KMS-11 (cell line): ENCODE results near the gene ABHD12B.
"Not testable (repeated sequence)": the region's sequence is repeated elsewhere in the genome, so short reads cannot be mapped to it uniquely, and the experiment has no call there.

Source experiments
- H2AFZ ChIP-seq: fragments of 200-600 bp; sonication (generic); 2 replicates; pipeline ENCODE4 v1.6.1; 2016; ENCODE audit warnings: antibody characterized with exemption, mixed run types, low read depth
- H3K27ac ChIP-seq: fragments of 200-600 bp; sonication (generic); 2 replicates; pipeline ENCODE4 v1.6.1; 2016; ENCODE audit warnings: mild to moderate bottlenecking, mixed run types
- H3K27me3 ChIP-seq: fragments of 200-600 bp; sonication (generic); 2 replicates; pipeline ENCODE4 v1.6.1; 2017; ENCODE audit warnings: mild to moderate bottlenecking, low read depth, mixed run types, moderate library complexity; ENCODE audit not compliant: insufficient read depth
- H3K36me3 ChIP-seq: fragments of 200-600 bp; sonication (generic); 2 replicates; pipeline ENCODE4 v1.6.1; 2017; ENCODE audit warnings: mild to moderate bottlenecking, mixed run types; ENCODE audit not compliant: insufficient read depth
- H3K4me1 ChIP-seq: fragments of 200-600 bp; sonication (generic); 2 replicates; pipeline ENCODE4 v1.6.1; 2016; ENCODE audit warnings: mild to moderate bottlenecking, low read depth, mixed run types; ENCODE audit not compliant: poor library complexity, severe bottlenecking
- H3K4me2 ChIP-seq: fragments of 200-600 bp; sonication (generic); 2 replicates; pipeline ENCODE4 v1.7.0; 2016; ENCODE audit warnings: mild to moderate bottlenecking, mixed run types
- H3K4me3 ChIP-seq: fragments of 200-600 bp; sonication (generic); IDR thresholded peaks from 2 replicates; pipeline ENCODE4 v1.6.1; 2017; ENCODE audit warnings: low read depth, low read length, mixed read lengths; ENCODE audit not compliant: insufficient read depth
- H3K79me2 ChIP-seq: fragments of 200-600 bp; sonication (generic); 2 replicates; pipeline ENCODE4 v1.6.1; 2016; ENCODE audit warnings: low read depth, mixed run types; ENCODE audit not compliant: insufficient read depth
- H3K9ac ChIP-seq: fragments of 200-600 bp; sonication (generic); 2 replicates; pipeline ENCODE4 v1.6.1; 2016; ENCODE audit warnings: mild to moderate bottlenecking, mixed run types
- H4K20me1 ChIP-seq: fragments of 200-600 bp; sonication (generic); 2 replicates; pipeline ENCODE4 v1.6.1; 2016; ENCODE audit warnings: mild to moderate bottlenecking, mixed run types; ENCODE audit not compliant: insufficient read depth
- CTCF ChIP-seq: fragments of 200-600 bp; sonication (generic); conservative IDR thresholded peaks from 2 replicates; pipeline ENCODE4 v1.6.1; 2017; ENCODE audit warnings: low read depth, mild to moderate bottlenecking, antibody characterized with exemption, low read length, moderate library complexity, mixed read lengths

ABHD12B gene

GRCh38 chr14:50910495-50911420, 38.9 kb downstream of the ABHD12B start:
- Histone ChIP-seq H3K79me2 (no peaks in the 10 kb centered on the region), H3K27ac (no peak overlapping the region), H3K36me3 (no peaks in the 10 kb centered on the region), H4K20me1 (no peaks in the 10 kb centered on the region), H3K9ac (no peak overlapping the region), H2AFZ (no peak overlapping the region), H3K27me3 (no peaks in the 10 kb centered on the region), H3K4me3 (no peak overlapping the region), H3K4me2 (no peak overlapping the region), H3K4me1 (no peaks in the 10 kb centered on the region)
- TF ChIP-seq CTCF = no peak

- no peaks in the 10 kb centered on the region for H3K4me1 ChIP-seq
- H3K27me3 ChIP-seq = no peaks in the 10 kb centered on the region
- H3K79me2 ChIP-seq = no peaks in the 10 kb centered on the region
- no peaks in the 10 kb centered on the region for H4K20me1 ChIP-seq
- no peaks in the 10 kb centered on the region for H3K36me3 ChIP-seq
- no peak for TF ChIP-seq CTCF
- H3K4me3 ChIP-seq = no peak overlapping the region
- no peak overlapping the region for H3K9ac ChIP-seq
- no peak overlapping the region for H3K27ac ChIP-seq
- H2AFZ ChIP-seq = no peak overlapping the region
- H3K4me2 ChIP-seq = no peak overlapping the region
Observed at GRCh38 chr14:50917449-50917848, 45.6 kb downstream of the ABHD12B start.

- H3K4me3 ChIP-seq, H3K4me1 ChIP-seq, H3K27ac ChIP-seq, H3K9ac ChIP-seq, H3K36me3 ChIP-seq, H3K79me2 ChIP-seq, H3K4me2 ChIP-seq, H2AFZ ChIP-seq, H4K20me1 ChIP-seq, H3K27me3 ChIP-seq: not testable (repeated sequence)
Observed at GRCh38 chr14:50919524-50919923, 47.7 kb downstream of the ABHD12B start.

- H3K27ac ChIP-seq = no peak overlapping the region
- no peaks in the 10 kb centered on the region for H3K4me1 ChIP-seq
- H3K36me3 ChIP-seq = no peaks in the 10 kb centered on the region
- H2AFZ ChIP-seq = no peak overlapping the region
- H3K79me2 ChIP-seq = no peaks in the 10 kb centered on the region
- H3K4me2 ChIP-seq = no peak overlapping the region
- H3K9ac ChIP-seq = no peak overlapping the region
- H3K4me3 ChIP-seq = no peak overlapping the region
- H3K27me3 ChIP-seq = no peaks in the 10 kb centered on the region
- no peaks in the 10 kb centered on the region for H4K20me1 ChIP-seq
- no peak for TF ChIP-seq CTCF
Observed at GRCh38 chr14:50920482-50921230, 48.8 kb downstream of the ABHD12B start.
